Measurements from ENCODE around the gene LRRC56.

Gene LRRC56

DNA sequence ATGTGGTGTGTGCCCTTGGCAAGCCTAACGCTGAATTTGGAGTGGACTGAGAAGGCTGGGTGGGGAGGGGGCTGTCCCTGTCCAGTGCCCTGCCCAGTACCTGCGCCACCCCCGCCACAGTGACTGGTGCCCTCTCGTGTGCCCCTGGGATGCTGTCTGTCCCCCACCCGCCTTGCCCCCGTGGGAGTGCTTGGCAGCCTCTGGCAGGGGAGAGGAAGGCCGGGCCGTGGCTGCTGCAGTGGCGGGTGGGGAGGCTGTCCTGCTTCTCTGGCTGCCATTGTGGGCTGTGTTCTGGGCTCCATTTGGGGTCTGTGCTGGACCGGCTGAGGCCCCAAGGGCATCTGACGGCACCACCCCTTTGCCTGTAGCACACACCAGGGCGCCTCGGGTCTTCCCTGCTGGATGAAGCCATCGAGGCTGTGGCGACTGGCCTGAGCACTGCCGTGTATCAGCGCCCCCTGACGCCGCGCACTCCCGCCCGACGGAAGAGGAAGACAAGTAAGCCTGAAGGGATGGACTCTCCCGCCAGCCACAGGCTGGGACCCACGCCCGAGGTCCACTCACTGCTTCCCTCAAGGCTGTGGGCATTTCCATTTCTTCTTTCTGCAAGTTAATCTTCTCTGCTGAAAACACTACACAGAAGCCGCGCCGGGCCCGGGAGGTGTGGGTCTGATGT is 60.8 kb downstream of the LRRC56 start:
- TF ChIP-seq, protein P1, sequence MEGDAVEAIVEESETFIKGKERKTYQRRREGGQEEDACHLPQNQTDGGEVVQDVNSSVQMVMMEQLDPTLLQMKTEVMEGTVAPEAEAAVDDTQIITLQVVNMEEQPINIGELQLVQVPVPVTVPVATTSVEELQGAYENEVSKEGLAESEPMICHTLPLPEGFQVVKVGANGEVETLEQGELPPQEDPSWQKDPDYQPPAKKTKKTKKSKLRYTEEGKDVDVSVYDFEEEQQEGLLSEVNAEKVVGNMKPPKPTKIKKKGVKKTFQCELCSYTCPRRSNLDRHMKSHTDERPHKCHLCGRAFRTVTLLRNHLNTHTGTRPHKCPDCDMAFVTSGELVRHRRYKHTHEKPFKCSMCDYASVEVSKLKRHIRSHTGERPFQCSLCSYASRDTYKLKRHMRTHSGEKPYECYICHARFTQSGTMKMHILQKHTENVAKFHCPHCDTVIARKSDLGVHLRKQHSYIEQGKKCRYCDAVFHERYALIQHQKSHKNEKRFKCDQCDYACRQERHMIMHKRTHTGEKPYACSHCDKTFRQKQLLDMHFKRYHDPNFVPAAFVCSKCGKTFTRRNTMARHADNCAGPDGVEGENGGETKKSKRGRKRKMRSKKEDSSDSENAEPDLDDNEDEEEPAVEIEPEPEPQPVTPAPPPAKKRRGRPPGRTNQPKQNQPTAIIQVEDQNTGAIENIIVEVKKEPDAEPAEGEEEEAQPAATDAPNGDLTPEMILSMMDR (IDR thresholded peaks at IDR 0.05): no peak
- Histone ChIP-seq H3K9me3 (no peaks in the 10 kb centered on the region), H3K27me3 (no peaks in the 10 kb centered on the region), H3K27ac (no peak overlapping the region), H3K4me1 (ENCODE audit: control insufficient read depth in 1 of 2, insufficient read depth in 1 of 2, low read depth in 1 of 2, low read length in 1 of 2) (no peaks in the 10 kb centered on the region), H3K4me3 (ENCODE audit: low read depth in 1 of 2, low read length in 1 of 2) (no peak overlapping the region), H3K36me3 (peaks cover 96% of the 10 kb centered on the region)

DNA sequence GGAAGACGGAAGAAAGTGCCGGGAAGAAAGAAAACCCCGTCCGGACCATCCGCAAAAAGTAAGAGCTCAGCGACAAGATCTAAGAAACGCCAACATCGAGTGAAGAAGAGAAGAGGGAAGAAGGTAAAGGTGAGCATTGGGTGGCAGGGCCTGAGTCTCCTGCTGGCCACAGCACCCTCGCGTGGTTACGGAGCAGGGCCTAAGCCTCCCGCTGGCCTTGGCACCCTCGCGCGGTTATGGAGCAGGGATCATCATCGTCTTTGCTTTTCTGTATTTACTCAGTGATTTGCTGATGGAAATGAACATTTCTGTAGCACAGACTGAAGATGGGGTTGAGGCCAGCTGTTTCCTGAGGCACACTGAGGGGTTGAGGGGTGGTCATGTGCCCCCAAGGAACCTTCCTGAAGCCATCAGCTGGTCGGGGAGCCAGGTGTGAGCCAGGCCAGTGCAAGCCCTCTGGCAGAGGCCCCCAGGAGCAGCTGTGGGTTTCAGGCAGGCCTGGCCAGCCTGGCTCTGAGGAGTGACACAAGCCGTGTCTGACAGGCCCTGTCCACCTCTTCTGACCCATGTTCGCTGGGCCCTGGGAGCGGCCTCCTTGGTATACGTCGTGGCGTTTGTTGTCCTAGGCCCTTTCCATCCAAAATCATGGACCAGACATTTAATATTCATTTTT is 64.4 kb downstream of the LRRC56 start:
- Histone ChIP-seq H3K36me3 (peaks cover 95% of the 10 kb centered on the region), H3K27me3 (no peaks in the 10 kb centered on the region), H3K4me3 (ENCODE audit: low read depth in 1 of 2, low read length in 1 of 2) (no peak overlapping the region), H3K4me1 (ENCODE audit: control insufficient read depth in 1 of 2, insufficient read depth in 1 of 2, low read depth in 1 of 2, low read length in 1 of 2) (no peaks in the 10 kb centered on the region), H3K9me3 (no peaks in the 10 kb centered on the region), H3K27ac (no peak overlapping the region)
- TF ChIP-seq, protein P1 (IDR thresholded peaks at IDR 0.05): no peak

DNA sequence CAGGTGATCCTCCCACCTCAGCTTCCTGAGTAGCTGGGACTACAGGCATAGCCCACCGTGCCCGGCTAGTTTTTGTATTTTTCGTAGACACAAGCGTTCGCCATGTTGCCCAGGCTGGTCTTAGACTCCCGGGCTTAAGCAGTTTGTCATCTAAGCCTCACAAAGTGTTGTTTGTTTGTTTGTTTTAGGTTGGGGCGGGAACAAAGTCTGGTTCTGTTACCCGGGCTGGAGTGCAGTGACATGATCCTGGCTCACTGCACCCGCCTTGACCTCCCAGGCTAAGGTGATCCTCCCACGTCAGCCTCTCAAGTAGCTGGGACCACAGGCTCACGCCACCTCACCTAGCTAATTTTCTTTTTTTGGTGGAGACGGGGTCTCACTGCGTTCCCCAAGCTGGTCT is 65.8 kb downstream of the LRRC56 start:
- no peaks in the 10 kb centered on the region for H3K9me3 ChIP-seq
- H3K27me3 ChIP-seq: no peaks in the 10 kb centered on the region
- H3K4me3 ChIP-seq (ENCODE audit: low read depth in 1 of 2, low read length in 1 of 2): no peak overlapping the region
- H3K4me1 ChIP-seq (ENCODE audit: control insufficient read depth in 1 of 2, insufficient read depth in 1 of 2, low read depth in 1 of 2, low read length in 1 of 2): no peaks in the 10 kb centered on the region
- no peak overlapping the region for H3K27ac ChIP-seq
- peaks cover 95% of the 10 kb centered on the region for H3K36me3 ChIP-seq
- TF ChIP-seq, protein P1 (IDR thresholded peaks at IDR 0.05): no peak
